ENCODE measurements around the gene ACSBG1.

DNA sequence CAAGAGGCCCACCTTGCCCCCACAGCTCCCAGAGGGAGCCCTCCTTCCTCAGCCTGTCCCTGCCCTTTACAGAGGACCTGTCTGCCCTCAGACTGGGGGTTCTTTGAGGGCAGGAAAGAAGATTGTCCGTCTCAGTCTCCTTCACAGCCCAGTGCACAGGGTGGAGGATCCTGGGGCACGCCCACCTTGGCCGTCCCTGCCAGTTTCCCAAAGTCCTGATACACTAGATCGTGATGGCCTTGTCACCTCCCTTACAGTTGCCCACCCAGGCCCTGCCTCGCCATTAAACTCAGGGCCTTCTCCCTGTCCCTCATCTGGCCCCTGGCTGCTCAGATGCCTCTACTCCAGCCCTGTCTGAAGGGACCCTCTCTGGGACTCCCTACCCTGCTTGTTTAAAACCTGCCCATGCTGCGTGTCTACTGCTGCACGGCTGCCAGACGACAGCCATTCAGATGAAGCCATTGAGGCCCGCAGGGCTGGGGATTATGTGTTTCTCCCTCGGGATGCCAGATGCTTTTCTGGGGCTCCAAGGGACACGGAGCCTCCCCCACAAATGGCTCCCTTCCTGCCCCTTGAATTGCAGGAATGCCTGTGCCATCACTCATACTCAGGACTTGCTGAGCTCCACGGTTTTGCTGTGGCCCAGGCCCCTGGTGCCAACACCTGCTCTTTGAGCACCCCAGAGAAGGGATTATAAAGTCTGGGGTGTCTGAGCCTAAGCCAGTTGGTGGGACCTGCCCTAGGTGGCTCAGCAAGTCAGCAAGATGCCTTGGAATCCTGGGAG is 27.8 kb downstream of the ACSBG1 start:
- TF ChIP-seq MAX (IDR thresholded peaks at IDR 0.05) (no peak), MAFK (IDR thresholded peaks at IDR 0.05; ENCODE audit: low read depth, low read length) (no peak), RNF2 (IDR thresholded peaks at IDR 0.05; ENCODE audit: borderline replicate concordance, low read depth, low read length, missing control alignments, poor library complexity, severe bottlenecking) (no peak), JUN (IDR thresholded peaks at IDR 0.05; ENCODE audit: low read depth, low read length) (no peak), POLR2A (IDR thresholded peaks at IDR 0.05; ENCODE audit: control extremely low read depth in 1 of 2, low read depth in 2 of 2, low read length in 2 of 2) (no peak), KDM5A (IDR thresholded peaks at IDR 0.05; ENCODE audit: low read length) (no peak), ATF3 (IDR thresholded peaks at IDR 0.05; ENCODE audit: insufficient read depth, low read depth, low read length) (no peak), HDAC2 (IDR thresholded peaks at IDR 0.05; ENCODE audit: borderline replicate concordance in 1 of 2, low read depth in 2 of 2, low read length in 2 of 2) (no peak), JUND (IDR thresholded peaks at IDR 0.05; ENCODE audit: low read length) (no peak), EP300 (IDR thresholded peaks at IDR 0.05; ENCODE audit: borderline replicate concordance in 1 of 2, low read depth in 2 of 2, low read length in 2 of 2) (no peak), RAD21 (IDR thresholded peaks at IDR 0.05 in 1 of 2, conservative IDR thresholded peaks at IDR 0.05 in 1 of 2; ENCODE audit: low read depth in 2 of 2, low read length in 2 of 2) (no peak), ZNF274 (IDR thresholded peaks at IDR 0.05; ENCODE audit: borderline replicate concordance, extremely low read depth, low read length) (no peak), GTF2F1 (IDR thresholded peaks at IDR 0.05; ENCODE audit: borderline replicate concordance, low read depth, low read length) (no peak)
- TF ChIP-seq, protein P1, sequence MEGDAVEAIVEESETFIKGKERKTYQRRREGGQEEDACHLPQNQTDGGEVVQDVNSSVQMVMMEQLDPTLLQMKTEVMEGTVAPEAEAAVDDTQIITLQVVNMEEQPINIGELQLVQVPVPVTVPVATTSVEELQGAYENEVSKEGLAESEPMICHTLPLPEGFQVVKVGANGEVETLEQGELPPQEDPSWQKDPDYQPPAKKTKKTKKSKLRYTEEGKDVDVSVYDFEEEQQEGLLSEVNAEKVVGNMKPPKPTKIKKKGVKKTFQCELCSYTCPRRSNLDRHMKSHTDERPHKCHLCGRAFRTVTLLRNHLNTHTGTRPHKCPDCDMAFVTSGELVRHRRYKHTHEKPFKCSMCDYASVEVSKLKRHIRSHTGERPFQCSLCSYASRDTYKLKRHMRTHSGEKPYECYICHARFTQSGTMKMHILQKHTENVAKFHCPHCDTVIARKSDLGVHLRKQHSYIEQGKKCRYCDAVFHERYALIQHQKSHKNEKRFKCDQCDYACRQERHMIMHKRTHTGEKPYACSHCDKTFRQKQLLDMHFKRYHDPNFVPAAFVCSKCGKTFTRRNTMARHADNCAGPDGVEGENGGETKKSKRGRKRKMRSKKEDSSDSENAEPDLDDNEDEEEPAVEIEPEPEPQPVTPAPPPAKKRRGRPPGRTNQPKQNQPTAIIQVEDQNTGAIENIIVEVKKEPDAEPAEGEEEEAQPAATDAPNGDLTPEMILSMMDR (IDR thresholded peaks at IDR 0.05; ENCODE audit: control extremely low read depth in 1 of 3, insufficient read depth in 1 of 3, low read depth in 1 of 3, low read length in 3 of 3), result no peak

All from H1 (cell line).